Measurements from ENCODE around the gene LZTFL1. TPM values are rescaled to one million over a fixed set of nuclear protein-coding genes. Genes with fewer than 3 reads are reported as not detected.

The LZTFL1 gene
- total RNA-seq, 1 donor from 2014 or later = 22.8 TPM

DNA sequence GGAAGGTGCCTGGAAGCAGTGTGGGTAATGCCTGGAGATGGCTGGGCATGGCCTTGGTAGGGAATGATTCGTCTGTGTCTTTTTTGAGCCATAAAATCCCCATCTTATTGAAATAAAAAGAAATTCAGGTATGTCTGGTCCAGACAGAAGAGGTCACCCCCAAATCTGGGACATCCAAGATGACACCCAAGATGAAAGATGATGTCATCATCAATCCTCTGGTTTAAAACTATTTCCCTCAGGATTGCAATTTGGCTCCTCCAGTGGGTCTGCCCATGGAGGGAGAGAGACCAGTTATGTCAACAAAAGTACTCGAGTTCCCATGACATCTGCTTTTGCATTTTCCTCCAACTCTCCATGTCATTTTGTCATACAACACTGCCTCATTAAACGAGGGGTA is 27.7 kb upstream of the LZTFL1 start:
- no peaks in the 10 kb centered on the region for H3K27me3 ChIP-seq
- H3K4me1 ChIP-seq = no peaks in the 10 kb centered on the region
- intact Hi-C loops (cut with DNase I) = no loop called here
- no peaks in the 10 kb centered on the region for H3K36me3 ChIP-seq
- H3K27ac ChIP-seq = no peak overlapping the region
- DNase-seq (no peak), ATAC-seq (no peak)
- H3K9me3 ChIP-seq = no peaks in the 10 kb centered on the region
- no peak overlapping the region for H3K4me3 ChIP-seq
- TF ChIP-seq, protein P1, sequence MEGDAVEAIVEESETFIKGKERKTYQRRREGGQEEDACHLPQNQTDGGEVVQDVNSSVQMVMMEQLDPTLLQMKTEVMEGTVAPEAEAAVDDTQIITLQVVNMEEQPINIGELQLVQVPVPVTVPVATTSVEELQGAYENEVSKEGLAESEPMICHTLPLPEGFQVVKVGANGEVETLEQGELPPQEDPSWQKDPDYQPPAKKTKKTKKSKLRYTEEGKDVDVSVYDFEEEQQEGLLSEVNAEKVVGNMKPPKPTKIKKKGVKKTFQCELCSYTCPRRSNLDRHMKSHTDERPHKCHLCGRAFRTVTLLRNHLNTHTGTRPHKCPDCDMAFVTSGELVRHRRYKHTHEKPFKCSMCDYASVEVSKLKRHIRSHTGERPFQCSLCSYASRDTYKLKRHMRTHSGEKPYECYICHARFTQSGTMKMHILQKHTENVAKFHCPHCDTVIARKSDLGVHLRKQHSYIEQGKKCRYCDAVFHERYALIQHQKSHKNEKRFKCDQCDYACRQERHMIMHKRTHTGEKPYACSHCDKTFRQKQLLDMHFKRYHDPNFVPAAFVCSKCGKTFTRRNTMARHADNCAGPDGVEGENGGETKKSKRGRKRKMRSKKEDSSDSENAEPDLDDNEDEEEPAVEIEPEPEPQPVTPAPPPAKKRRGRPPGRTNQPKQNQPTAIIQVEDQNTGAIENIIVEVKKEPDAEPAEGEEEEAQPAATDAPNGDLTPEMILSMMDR (IDR thresholded peaks at IDR 0.05) = no peak

DNA sequence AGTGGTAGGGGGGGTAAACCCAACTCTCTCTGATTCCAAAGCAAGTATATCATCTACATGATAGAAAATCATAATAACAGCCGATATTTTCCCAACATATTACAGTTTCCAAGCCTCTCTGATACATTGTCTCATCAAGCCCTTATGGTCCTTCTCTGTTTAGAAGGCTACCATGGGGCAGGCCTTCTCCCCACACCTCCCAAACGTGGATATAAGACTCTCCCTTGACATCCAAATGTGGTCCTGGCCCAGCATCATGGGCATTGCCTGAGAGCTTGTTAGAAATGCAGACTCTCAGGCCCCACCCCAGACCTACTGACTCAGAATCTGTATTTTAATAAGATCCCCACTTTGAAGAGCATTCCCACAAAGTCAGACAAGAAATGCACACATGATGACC is 26.7 kb upstream of the LZTFL1 start:
- Histone ChIP-seq H3K4me3 (no peak overlapping the region), H3K27ac (no peak overlapping the region), H3K36me3 (no peaks in the 10 kb centered on the region), H3K9me3 (no peaks in the 10 kb centered on the region), H3K4me1 (no peaks in the 10 kb centered on the region), H3K27me3 (no peaks in the 10 kb centered on the region)
- DNase-seq = no peak
- ATAC-seq = no peak
- intact Hi-C loops (cut with DNase I) = no loop called here
- TF ChIP-seq, protein P1 (IDR thresholded peaks at IDR 0.05) = no peak

DNA sequence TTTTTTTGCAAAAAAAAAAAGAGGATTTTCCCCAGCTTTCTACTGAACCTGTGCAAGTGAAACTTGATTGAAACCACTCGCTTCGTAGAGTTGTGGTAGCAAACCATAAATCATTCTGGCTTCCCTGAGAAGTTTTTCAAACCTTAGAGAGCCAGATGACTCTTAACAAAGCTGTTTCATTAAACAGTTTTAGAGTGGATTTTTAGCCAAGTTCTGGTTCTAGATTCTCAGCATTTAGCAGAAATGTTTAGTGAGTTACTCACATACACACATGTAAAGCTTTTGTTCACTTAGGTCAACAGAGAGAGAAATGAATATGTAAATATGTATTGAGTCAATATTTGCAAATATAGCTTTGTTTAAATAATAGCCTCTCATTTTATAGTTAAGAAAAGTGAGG is 26.3 kb upstream of the LZTFL1 start:
- H3K4me3 ChIP-seq = no peak overlapping the region

DNA sequence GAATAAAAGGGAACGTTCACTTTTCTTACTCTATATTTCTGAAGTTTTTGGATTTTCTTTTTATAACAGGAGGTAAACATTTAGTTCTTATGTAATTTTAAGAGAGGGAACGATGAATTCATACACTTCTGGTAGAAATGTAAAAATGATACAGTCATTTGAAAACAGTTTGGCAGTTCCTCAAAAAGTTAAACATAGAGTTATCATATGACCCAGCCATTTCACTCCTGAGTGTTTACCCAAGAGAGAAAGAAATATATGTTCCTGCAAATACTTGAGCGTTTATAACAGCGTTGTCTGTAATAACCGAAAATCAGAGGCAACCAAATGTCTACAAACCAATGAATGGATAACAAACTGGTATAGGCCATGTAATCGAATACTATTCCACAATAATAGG is 23.6 kb upstream of the LZTFL1 start:
- TF ChIP-seq, protein P1 (IDR thresholded peaks at IDR 0.05) = no peak
- Histone ChIP-seq H3K36me3 (no peaks in the 10 kb centered on the region), H3K27me3 (no peaks in the 10 kb centered on the region), H3K4me1 (no peaks in the 10 kb centered on the region), H3K27ac (no peak overlapping the region), H3K9me3 (no peaks in the 10 kb centered on the region), H3K4me3 (no peak overlapping the region)
- no peak for ATAC-seq
- DNase-seq = no peak
- intact Hi-C loops (cut with DNase I) = no loop called here

More for the DNA sequence above, 26.3 kb upstream of the LZTFL1 start:
- no peaks in the 10 kb centered on the region for H3K36me3 ChIP-seq
- H3K9me3 ChIP-seq = no peaks in the 10 kb centered on the region
- no peaks in the 10 kb centered on the region for H3K27me3 ChIP-seq
- ATAC-seq (no peak), DNase-seq (no peak)
- TF ChIP-seq, protein P1 (IDR thresholded peaks at IDR 0.05) = no peak
- H3K4me1 ChIP-seq = no peaks in the 10 kb centered on the region
- intact Hi-C loops (cut with DNase I) = no loop called here
- no peak overlapping the region for H3K27ac ChIP-seq

DNA sequence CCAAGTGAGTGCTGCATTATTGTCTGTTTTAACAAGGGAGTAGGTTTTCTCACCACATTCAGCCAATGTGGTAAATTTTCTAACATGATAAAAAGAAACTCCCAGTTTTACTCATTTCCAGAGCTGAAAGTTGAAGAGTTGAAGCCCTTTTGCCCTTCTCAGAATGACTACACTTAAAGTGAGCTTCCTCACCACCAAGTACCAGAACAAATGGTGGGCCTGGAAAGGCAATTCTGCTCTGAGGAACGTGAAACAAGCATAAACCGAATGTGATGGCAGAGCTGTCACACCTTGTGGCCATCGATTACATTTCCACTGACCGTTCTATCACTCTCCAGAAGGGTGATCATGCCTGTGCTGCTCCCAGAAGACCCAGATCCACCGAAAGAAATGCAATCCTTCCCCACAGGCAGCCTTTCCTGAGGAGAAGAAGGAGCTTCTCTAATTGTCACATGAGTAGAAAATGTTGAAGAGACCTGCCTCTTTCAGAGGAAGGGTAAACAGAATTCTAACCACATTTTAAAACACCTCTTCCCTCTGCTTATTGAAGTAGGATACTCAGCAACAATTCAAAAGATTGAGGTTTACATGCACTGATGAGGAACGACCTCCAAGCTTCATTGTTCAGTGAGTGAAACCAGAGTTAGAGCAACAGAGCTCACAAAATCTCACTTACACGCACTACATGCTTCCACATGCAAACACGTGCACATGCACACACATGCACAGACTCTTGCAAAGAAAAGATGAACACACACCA is 23.0 kb upstream of the LZTFL1 start:
- no peaks in the 10 kb centered on the region for H3K9me3 ChIP-seq
- no peaks in the 10 kb centered on the region for H3K4me1 ChIP-seq
- H3K27me3 ChIP-seq = no peaks in the 10 kb centered on the region
- H3K4me3 ChIP-seq = no peak overlapping the region
- intact Hi-C loops (cut with DNase I) = no loop called here
- H3K36me3 ChIP-seq = no peaks in the 10 kb centered on the region
- DNase-seq (no peak), ATAC-seq (no peak)
- TF ChIP-seq, protein P1 (IDR thresholded peaks at IDR 0.05) = no peak
- no peak overlapping the region for H3K27ac ChIP-seq
